ENCODE data around the gene CHAC1. TPM values are rescaled to one million over a fixed set of nuclear protein-coding genes. Genes with fewer than 3 reads are reported as not detected.

Gene CHAC1
- total and polyA plus RNA-seq, 11 donors, result 0.72 to 6.1 (median 2.4) TPM

DNA sequence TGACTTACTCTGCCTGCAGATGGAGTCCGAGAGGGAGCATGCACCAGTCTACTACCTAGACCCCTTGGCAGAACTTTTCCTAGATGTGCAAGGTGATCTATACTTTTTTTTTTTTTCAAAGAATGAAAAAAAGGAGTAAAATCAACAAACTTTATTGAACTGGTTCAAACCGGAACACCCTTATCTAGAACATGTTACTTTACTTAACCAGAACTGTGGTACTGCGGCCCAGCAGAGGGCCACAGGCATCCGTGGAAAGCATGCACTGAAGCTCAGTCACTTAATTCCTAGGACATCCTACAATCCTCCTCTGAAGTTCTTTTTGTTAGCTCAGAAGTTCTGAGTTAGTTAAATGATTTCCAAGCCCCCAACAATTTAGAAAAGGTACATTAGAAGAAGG lies 21.6 kb downstream of the CHAC1 start:
- Histone ChIP-seq H3K27me3 (no peaks in the 10 kb centered on the region), H3K36me3 (peaks cover 0 to 47% (median 38%) of the 10 kb centered on the region in 9 donors), H3K9me3 (no peaks in the 10 kb centered on the region), H3K27ac (no peak overlapping the region), H3K4me1 (peaks cover 0 to 4% (median 0%) of the 10 kb centered on the region in 12 donors), H3K4me3 (no peak overlapping the region)
- ATAC-seq, result no peak
- intact Hi-C loops (cut with DNase I), result loop anchor here in 1 of 10 donors (5.0 kb wide), 1 partner anchor 42 kb away; no protein-coding TSS in a partner anchor
- no peak for TF ChIP-seq POLR2A (IDR thresholded peaks at IDR 0.05)
- TF ChIP-seq, protein P1, sequence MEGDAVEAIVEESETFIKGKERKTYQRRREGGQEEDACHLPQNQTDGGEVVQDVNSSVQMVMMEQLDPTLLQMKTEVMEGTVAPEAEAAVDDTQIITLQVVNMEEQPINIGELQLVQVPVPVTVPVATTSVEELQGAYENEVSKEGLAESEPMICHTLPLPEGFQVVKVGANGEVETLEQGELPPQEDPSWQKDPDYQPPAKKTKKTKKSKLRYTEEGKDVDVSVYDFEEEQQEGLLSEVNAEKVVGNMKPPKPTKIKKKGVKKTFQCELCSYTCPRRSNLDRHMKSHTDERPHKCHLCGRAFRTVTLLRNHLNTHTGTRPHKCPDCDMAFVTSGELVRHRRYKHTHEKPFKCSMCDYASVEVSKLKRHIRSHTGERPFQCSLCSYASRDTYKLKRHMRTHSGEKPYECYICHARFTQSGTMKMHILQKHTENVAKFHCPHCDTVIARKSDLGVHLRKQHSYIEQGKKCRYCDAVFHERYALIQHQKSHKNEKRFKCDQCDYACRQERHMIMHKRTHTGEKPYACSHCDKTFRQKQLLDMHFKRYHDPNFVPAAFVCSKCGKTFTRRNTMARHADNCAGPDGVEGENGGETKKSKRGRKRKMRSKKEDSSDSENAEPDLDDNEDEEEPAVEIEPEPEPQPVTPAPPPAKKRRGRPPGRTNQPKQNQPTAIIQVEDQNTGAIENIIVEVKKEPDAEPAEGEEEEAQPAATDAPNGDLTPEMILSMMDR (IDR thresholded peaks at IDR 0.05), result no peak
- DNase-seq, result no peak
- WGBS, 4 donors, result 73 to 87% (median 77%) methylated on average over 4 of the region's 4 CpGs

- no peaks in the 10 kb centered on the region for H3K27me3 ChIP-seq
- no peak overlapping the region for H3K27ac ChIP-seq
- H3K9me3 ChIP-seq, result no peaks in the 10 kb centered on the region
- no peak for ATAC-seq
- 69 to 80% (median 74%) methylated on average over 7 of the region's 7 CpGs for WGBS, 4 donors
- no peak overlapping the region for H3K4me3 ChIP-seq
- no peak for DNase-seq
- intact Hi-C loops (cut with DNase I), result loop anchor here in 1 of 10 donors (5.0 kb wide), 1 partner anchor 40 kb away; no protein-coding TSS in a partner anchor
- peaks cover 0 to 67% (median 56%) of the 10 kb centered on the region in 9 donors for H3K36me3 ChIP-seq
- H3K4me1 ChIP-seq, result peaks cover 0 to 5% (median 0%) of the 10 kb centered on the region in 12 donors
- TF ChIP-seq, protein P1 (IDR thresholded peaks at IDR 0.05), result no peak
- no peak for TF ChIP-seq POLR2A (IDR thresholded peaks at IDR 0.05)
Observed at GRCh38 chr15:40976819-40977218, 23.5 kb downstream of the CHAC1 start.

DNA sequence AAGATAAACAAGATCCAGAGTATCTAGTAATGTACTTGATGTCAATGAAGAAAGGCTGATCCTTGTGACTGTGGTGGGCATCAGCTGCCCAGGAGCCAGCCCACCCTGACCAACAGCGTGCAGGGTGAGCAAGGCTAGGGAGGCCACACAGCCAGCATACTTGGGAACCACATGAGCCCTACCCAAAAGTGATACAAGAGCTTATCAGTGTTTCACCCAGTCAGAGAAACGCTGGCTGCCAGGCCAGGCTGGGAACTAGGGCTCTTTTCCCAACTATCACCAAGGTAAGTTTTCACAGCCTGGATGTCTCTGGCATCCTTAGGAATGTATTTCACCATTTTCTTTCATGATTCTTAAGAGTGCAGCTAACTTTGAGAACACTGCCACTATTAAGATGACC lies 24.9 kb downstream of the CHAC1 start:
- Histone ChIP-seq H3K36me3 (peaks cover 0 to 80% (median 70%) of the 10 kb centered on the region in 9 donors), H3K9me3 (no peaks in the 10 kb centered on the region), H3K4me1 (peaks cover 0 to 6% (median 0%) of the 10 kb centered on the region in 12 donors), H3K27ac (no peak overlapping the region), H3K27me3 (no peaks in the 10 kb centered on the region), H3K4me3 (no peak overlapping the region)
- intact Hi-C loops (cut with DNase I), result loop anchor here in 1 of 10 donors (5.0 kb wide), 1 partner anchor 39 kb away; no protein-coding TSS in a partner anchor
- peak in 2 of 4 donors; percentile 54 to 63 for ATAC-seq
- TF ChIP-seq, protein P1 (IDR thresholded peaks at IDR 0.05), result no peak
- TF ChIP-seq POLR2A (IDR thresholded peaks at IDR 0.05), result no peak
- WGBS, 4 donors, result 44 to 70% (median 59%) methylated on average over 1 to 2 of the region's 2 CpGs
- DNase-seq, result no peak

DNA sequence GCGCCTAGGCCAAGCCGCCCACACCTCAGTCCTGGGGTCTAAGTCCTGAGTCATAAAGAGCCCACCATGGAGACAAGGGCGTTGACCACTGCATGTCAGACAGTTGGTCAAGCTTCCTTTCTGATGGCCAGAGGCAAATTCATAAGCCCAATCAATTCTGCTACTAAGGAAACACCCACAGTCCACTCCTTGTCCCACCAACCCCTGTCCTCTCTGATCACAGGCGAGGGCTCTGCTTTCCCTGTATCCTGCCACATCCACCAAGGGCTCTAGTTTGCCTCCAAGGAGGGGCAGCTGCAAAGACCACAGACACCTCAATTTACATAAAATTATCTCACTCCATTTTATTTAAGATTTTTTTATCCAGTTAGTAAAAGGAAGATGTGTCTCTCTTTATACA lies 25.3 kb downstream of the CHAC1 start:
- Histone ChIP-seq H3K4me1 (peaks cover 0 to 6% (median 0%) of the 10 kb centered on the region in 12 donors), H3K36me3 (peaks cover 0 to 84% (median 74%) of the 10 kb centered on the region in 9 donors), H3K9me3 (no peaks in the 10 kb centered on the region), H3K27me3 (no peaks in the 10 kb centered on the region), H3K4me3 (no peak overlapping the region), H3K27ac (no peak overlapping the region)
- DNase-seq (no peak), ATAC-seq (no peak)
- WGBS, 4 donors, result 97 to 100% (median 98%) methylated on average over 4 of the region's 4 CpGs
- no peak for TF ChIP-seq POLR2A (IDR thresholded peaks at IDR 0.05)
- TF ChIP-seq, protein P1 (IDR thresholded peaks at IDR 0.05), result no peak
- intact Hi-C loops (cut with DNase I), result loop anchor here in 1 of 10 donors (5.0 kb wide), 1 partner anchor 39 kb away; no protein-coding TSS in a partner anchor
